A673 (cell line): ENCODE data around the gene CKB. TPM values are rescaled to one million over a fixed set of nuclear protein-coding genes. Genes with fewer than 3 reads are reported as not detected.

Experiments used
- BruUV-seq: library from RNA; stranded (reverse); fragments of 400-500 nt; replicated peaks from 2 replicates; lab custom pipeline; 2021; lab: Mats Ljungman, UMichigan
- CTCF ChIA-PET: fragments of 300-600 bp; sonication (Branson Sonifier 250); formaldehyde crosslinking; loops from one replicate; lab custom pipeline; 2022; ENCODE audit warnings: antibody characterized with exemption; lab: Charles Lee
- POLR2A ChIA-PET: fragments of 300-600 bp; sonication (Branson Sonifier 250); formaldehyde crosslinking; loops from one replicate; lab custom pipeline; 2022; ENCODE audit warnings: antibody characterized with exemption; ENCODE audit not compliant: low non-redundant PET; lab: Charles Lee
- DNase-seq: peaks from one replicate; pipeline ENCODE4 v3.0.0-alpha.2; 2015; ENCODE audit warnings: low spot score
- H3K27ac ChIP-seq: fragments of 200-600 bp; sonication (generic); 2 replicates; pipeline ENCODE4 v1.5.1; 2016; ENCODE audit warnings: mixed run types, low read depth, mild to moderate bottlenecking, mixed read lengths, antibody characterized with exemption, low read length; ENCODE audit not compliant: poor library complexity, severe bottlenecking
- H3K27me3 ChIP-seq: fragments of 200-600 bp; sonication (generic); replicated peaks from 2 replicates; pipeline ENCODE4 v1.6.1; 2017; ENCODE audit warnings: mixed run types, low read depth, mild to moderate bottlenecking, mixed read lengths, antibody characterized with exemption, low read length; ENCODE audit not compliant: insufficient read depth, poor library complexity
- H3K36me3 ChIP-seq: fragments of 200-600 bp; sonication (generic); 2 replicates; pipeline ENCODE4 v1.6.1; 2016; ENCODE audit warnings: mixed run types, mild to moderate bottlenecking, mixed read lengths, antibody characterized with exemption, low read length; ENCODE audit not compliant: insufficient read depth, poor library complexity, severe bottlenecking
- H3K4me1 ChIP-seq: fragments of 200-600 bp; sonication (generic); 2 replicates; pipeline ENCODE4 v1.6.1; 2017; ENCODE audit warnings: mixed run types, mild to moderate bottlenecking, mixed read lengths, antibody characterized with exemption, low read length; ENCODE audit not compliant: insufficient read depth, poor library complexity, severe bottlenecking
- H3K4me3 ChIP-seq: fragments of 200-600 bp; sonication (generic); 2 replicates; pipeline ENCODE4 v1.5.1; 2016; ENCODE audit warnings: low read depth, mixed run types, mild to moderate bottlenecking, mixed read lengths, low read length; ENCODE audit not compliant: poor library complexity, severe bottlenecking
- H3K9me3 ChIP-seq: fragments of 200-600 bp; sonication (generic); 2 replicates; pipeline ENCODE4 v1.6.1; 2016; ENCODE audit warnings: mixed run types, low read depth, mild to moderate bottlenecking, mixed read lengths, antibody characterized with exemption, low read length; ENCODE audit not compliant: poor library complexity, severe bottlenecking
- EZH2 ChIP-seq: fragments of 200-600 bp; sonication (generic); IDR thresholded peaks from 2 replicates; pipeline ENCODE4 v1.6.1; 2017; ENCODE audit warnings: borderline replicate concordance, low read depth, mild to moderate bottlenecking, mixed read lengths, antibody characterized with exemption, low read length; ENCODE audit not compliant: poor library complexity, severe bottlenecking
- intact Hi-C: fragments of 100-400 bp; cut with micrococcal nuclease; formaldehyde crosslinking; loops from one replicate; pipeline ENCODE4 v1.10.0; 2022; ENCODE audit not compliant: unreplicated experiment
- total RNA-seq: library from RNA; stranded (reverse); gene quantifications from 2 replicates; pipeline ENCODE4 v1.2.3, GENCODE V29; 2021
- TF ChIP-seq, protein P1 (sequence below): fragments of 300-800, 200-600 bp; sonication (generic); conservative IDR thresholded peaks from 2 replicates; pipeline ENCODE4 v1.5.1; 2017; ENCODE audit warnings: low read depth, mild to moderate bottlenecking, antibody characterized with exemption, low read length, moderate library complexity, mixed read lengths

Gene CKB
- total RNA-seq, 1 experiment from 2014 or later: 118 TPM

DNA sequence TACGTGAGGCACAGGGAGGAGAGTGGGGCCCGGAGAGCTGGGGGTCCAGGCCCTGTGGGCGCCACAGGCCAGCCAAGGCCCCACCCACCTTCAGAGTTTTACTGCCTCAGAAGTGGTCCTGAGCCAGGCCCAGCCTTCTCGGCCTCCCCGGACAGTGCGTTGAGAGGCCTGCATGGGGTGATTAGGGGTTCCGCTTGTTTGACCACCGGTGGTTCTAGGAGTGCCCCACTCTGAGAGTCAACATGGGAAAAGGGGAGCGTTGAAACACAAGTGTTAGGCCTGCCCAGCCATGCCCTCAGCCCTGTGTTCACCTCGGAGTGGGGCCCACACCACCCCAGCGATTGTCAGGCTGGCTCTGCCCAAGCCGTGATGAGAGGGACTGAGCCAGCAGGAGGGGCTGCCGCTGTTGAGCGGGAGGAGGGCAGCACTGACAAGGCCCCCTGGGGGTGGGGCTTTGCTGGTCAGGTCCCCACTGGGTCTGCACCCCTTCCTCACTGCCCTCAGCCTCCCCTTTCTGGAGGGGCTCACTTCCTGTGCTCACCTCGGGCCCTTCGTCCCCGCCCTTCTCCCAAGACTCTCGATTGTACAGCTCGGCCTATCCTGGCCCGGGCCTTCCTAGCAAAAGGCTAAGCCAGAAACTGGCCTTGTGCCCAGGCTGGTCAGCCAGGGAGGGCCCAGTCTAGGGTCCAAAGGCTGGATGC lies 4.8 kb downstream of the CKB start:
- Histone ChIP-seq H3K9me3 (no peaks in the 10 kb centered on the region), H3K4me1 (peaks cover 21% of the 10 kb centered on the region), H3K4me3 (no peak overlapping the region), H3K27ac (no peak overlapping the region), H3K36me3 (peaks cover 15% of the 10 kb centered on the region), H3K27me3 (no peaks in the 10 kb centered on the region)
- no peak for TF ChIP-seq EZH2
- TF ChIP-seq, protein P1, sequence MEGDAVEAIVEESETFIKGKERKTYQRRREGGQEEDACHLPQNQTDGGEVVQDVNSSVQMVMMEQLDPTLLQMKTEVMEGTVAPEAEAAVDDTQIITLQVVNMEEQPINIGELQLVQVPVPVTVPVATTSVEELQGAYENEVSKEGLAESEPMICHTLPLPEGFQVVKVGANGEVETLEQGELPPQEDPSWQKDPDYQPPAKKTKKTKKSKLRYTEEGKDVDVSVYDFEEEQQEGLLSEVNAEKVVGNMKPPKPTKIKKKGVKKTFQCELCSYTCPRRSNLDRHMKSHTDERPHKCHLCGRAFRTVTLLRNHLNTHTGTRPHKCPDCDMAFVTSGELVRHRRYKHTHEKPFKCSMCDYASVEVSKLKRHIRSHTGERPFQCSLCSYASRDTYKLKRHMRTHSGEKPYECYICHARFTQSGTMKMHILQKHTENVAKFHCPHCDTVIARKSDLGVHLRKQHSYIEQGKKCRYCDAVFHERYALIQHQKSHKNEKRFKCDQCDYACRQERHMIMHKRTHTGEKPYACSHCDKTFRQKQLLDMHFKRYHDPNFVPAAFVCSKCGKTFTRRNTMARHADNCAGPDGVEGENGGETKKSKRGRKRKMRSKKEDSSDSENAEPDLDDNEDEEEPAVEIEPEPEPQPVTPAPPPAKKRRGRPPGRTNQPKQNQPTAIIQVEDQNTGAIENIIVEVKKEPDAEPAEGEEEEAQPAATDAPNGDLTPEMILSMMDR: no peak
- BruUV-seq: no TSS peak
- intact Hi-C loops: loop anchor here (1.0 kb wide), 1 partner anchor 28 kb away; no protein-coding TSS in a partner anchor
- DNase-seq: no peak
- CTCF ChIA-PET: interaction anchor here (0.6 to 2.0 kb wide), 2 partner anchors 28 to 111 kb away, joined by 3 to 8 read pairs; no protein-coding TSS in a partner anchor
- POLR2A ChIA-PET: no interaction called here

- Histone ChIP-seq H3K36me3 (peaks cover 15% of the 10 kb centered on the region), H3K4me3 (no peak overlapping the region), H3K4me1 (peaks cover 25% of the 10 kb centered on the region), H3K27ac (no peak overlapping the region), H3K27me3 (no peaks in the 10 kb centered on the region), H3K9me3 (no peaks in the 10 kb centered on the region)
- ChIA-PET POLR2A (no interaction called here), CTCF (interaction anchor here (0.6 to 2.0 kb wide), 2 partner anchors 28 to 111 kb away, joined by 3 to 8 read pairs; no protein-coding TSS in a partner anchor)
- no TSS peak for BruUV-seq
- intact Hi-C loops: no loop called here
- DNase-seq: no peak
- no peak for TF ChIP-seq EZH2
- TF ChIP-seq, protein P1: no peak
These were observed 5.5 kb downstream of the CKB start for GRCh38 chr14:103517174-103517566.

GRCh38 chr14:103516426-103517173 lies 6.0 kb downstream of the CKB start:
- POLR2A ChIA-PET: no interaction called here
- peak overlapping the region; percentile 54 for H3K27ac ChIP-seq
- CTCF ChIA-PET: no interaction called here
- peaks cover 25% of the 10 kb centered on the region for H3K4me1 ChIP-seq
- no peak for DNase-seq
- intact Hi-C loops: no loop called here
- BruUV-seq: no TSS peak
- no peaks in the 10 kb centered on the region for H3K9me3 ChIP-seq
- H3K4me3 ChIP-seq: no peak overlapping the region
- H3K27me3 ChIP-seq: no peaks in the 10 kb centered on the region
- no peak for TF ChIP-seq EZH2
- TF ChIP-seq, protein P1: no peak
- H3K36me3 ChIP-seq: peaks cover 15% of the 10 kb centered on the region
